Measurements from ENCODE around the gene SIGLECL1. TPM values are rescaled to one million over a fixed set of nuclear protein-coding genes. Genes with fewer than 3 reads are reported as not detected.

The SIGLECL1 gene
- polyA plus RNA-seq, 1 donor from 2014 or later = not detected

GRCh38 chr19:51301266-51301665 lies 50.4 kb downstream of the SIGLECL1 start:
- H2AFZ ChIP-seq (ENCODE audit: low read depth, low read length) = no peak overlapping the region
- H3K9me2 ChIP-seq (ENCODE audit: insufficient read depth, low read length) = no peaks in the 10 kb centered on the region
- no peaks in the 10 kb centered on the region for H4K20me1 ChIP-seq (ENCODE audit: insufficient read depth)
- H3K27me3 ChIP-seq (ENCODE audit: insufficient read depth, low read depth, low read length) = no peaks in the 10 kb centered on the region
- no peak overlapping the region for H3K27ac ChIP-seq (ENCODE audit: low read length)
- H3F3A ChIP-seq (ENCODE audit: insufficient read depth, low read length, poor library complexity, severe bottlenecking) = no peaks in the 10 kb centered on the region
- TF ChIP-seq RAD21 (conservative IDR thresholded peaks at IDR 0.05) (no peak), TAF1 (IDR thresholded peaks at IDR 0.05; ENCODE audit: low read depth) (no peak), REST (IDR thresholded peaks at IDR 0.05; ENCODE audit: borderline replicate concordance) (no peak), EP300 (conservative IDR thresholded peaks at IDR 0.05; ENCODE audit: poor library complexity, severe bottlenecking) (no peak), EZH2 (IDR thresholded peaks at IDR 0.05; ENCODE audit: borderline replicate concordance, insufficient read depth, low read length, poor library complexity, severe bottlenecking) (no peak), SMC3 (conservative IDR thresholded peaks at IDR 0.05; ENCODE audit: poor library complexity) (no peak), CTCF (IDR thresholded peaks at IDR 0.05; ENCODE audit: poor library complexity, severe bottlenecking) (no peak), POLR2AphosphoS5 (IDR thresholded peaks at IDR 0.05) (no peak), MXI1 (conservative IDR thresholded peaks at IDR 0.05; ENCODE audit: poor library complexity, severe bottlenecking) (no peak)
- H3K9me3 ChIP-seq (ENCODE audit: low read length) = no peaks in the 10 kb centered on the region
- no peak overlapping the region for H3K9ac ChIP-seq (ENCODE audit: low read length)
- H3K4me3 ChIP-seq (ENCODE audit: low read length) = no peak overlapping the region
- no peaks in the 10 kb centered on the region for H3K36me3 ChIP-seq (ENCODE audit: insufficient read depth, low read length)
- no peaks in the 10 kb centered on the region for H3K79me2 ChIP-seq (replicated peaks; ENCODE audit: insufficient read depth, low read length)
- H3K4me2 ChIP-seq (ENCODE audit: low read length) = no peak overlapping the region

- H3K27me3 ChIP-seq (ENCODE audit: insufficient read depth, low read depth, low read length) = no peaks in the 10 kb centered on the region
These were observed 54.6 kb downstream of the SIGLECL1 start for GRCh38 chr19:51305479-51305878.

More at GRCh38 chr19:51305479-51305878, 54.6 kb downstream of the SIGLECL1 start:
- peaks cover 4% of the 10 kb centered on the region for H3K9me3 ChIP-seq (ENCODE audit: low read length)
- no peak overlapping the region for H3K4me2 ChIP-seq (ENCODE audit: low read length)
- H3K9me2 ChIP-seq (ENCODE audit: insufficient read depth, low read length) = no peaks in the 10 kb centered on the region
- TF ChIP-seq MXI1 (conservative IDR thresholded peaks at IDR 0.05; ENCODE audit: poor library complexity, severe bottlenecking) (no peak), REST (IDR thresholded peaks at IDR 0.05; ENCODE audit: borderline replicate concordance) (no peak), POLR2AphosphoS5 (IDR thresholded peaks at IDR 0.05) (no peak), RAD21 (conservative IDR thresholded peaks at IDR 0.05) (no peak), SMC3 (conservative IDR thresholded peaks at IDR 0.05; ENCODE audit: poor library complexity) (no peak), EZH2 (IDR thresholded peaks at IDR 0.05; ENCODE audit: borderline replicate concordance, insufficient read depth, low read length, poor library complexity, severe bottlenecking) (no peak), TAF1 (IDR thresholded peaks at IDR 0.05; ENCODE audit: low read depth) (no peak), EP300 (conservative IDR thresholded peaks at IDR 0.05; ENCODE audit: poor library complexity, severe bottlenecking) (no peak)
- H3K27ac ChIP-seq (ENCODE audit: low read length) = no peak overlapping the region
- no peak overlapping the region for H3K4me3 ChIP-seq (ENCODE audit: low read length)
- no peaks in the 10 kb centered on the region for H4K20me1 ChIP-seq (ENCODE audit: insufficient read depth)
- no peak overlapping the region for H3K9ac ChIP-seq (ENCODE audit: low read length)
- no peaks in the 10 kb centered on the region for H3K79me2 ChIP-seq (replicated peaks; ENCODE audit: insufficient read depth, low read length)
- H3F3A ChIP-seq (ENCODE audit: insufficient read depth, low read length, poor library complexity, severe bottlenecking) = no peaks in the 10 kb centered on the region
- H2AFZ ChIP-seq (ENCODE audit: low read depth, low read length) = no peak overlapping the region
- H3K36me3 ChIP-seq (ENCODE audit: insufficient read depth, low read length) = no peaks in the 10 kb centered on the region

Measured in neural cell (in vitro differentiated cells).